Measurements from ENCODE around the gene TMC7.
A peak's percentile ranks its signal among the peaks of the same experiment; 100 is the strongest.

GRCh38 chr16:18969050-18969854 lies 14.5 kb upstream of the TMC7 start:
- no peak for TF ChIP-seq EZH2 (IDR thresholded peaks at IDR 0.05; ENCODE audit: low read length, missing control alignments)
- TF ChIP-seq, protein P1, sequence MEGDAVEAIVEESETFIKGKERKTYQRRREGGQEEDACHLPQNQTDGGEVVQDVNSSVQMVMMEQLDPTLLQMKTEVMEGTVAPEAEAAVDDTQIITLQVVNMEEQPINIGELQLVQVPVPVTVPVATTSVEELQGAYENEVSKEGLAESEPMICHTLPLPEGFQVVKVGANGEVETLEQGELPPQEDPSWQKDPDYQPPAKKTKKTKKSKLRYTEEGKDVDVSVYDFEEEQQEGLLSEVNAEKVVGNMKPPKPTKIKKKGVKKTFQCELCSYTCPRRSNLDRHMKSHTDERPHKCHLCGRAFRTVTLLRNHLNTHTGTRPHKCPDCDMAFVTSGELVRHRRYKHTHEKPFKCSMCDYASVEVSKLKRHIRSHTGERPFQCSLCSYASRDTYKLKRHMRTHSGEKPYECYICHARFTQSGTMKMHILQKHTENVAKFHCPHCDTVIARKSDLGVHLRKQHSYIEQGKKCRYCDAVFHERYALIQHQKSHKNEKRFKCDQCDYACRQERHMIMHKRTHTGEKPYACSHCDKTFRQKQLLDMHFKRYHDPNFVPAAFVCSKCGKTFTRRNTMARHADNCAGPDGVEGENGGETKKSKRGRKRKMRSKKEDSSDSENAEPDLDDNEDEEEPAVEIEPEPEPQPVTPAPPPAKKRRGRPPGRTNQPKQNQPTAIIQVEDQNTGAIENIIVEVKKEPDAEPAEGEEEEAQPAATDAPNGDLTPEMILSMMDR (conservative IDR thresholded peaks at IDR 0.05 in 1 of 2, IDR thresholded peaks at IDR 0.05 in 1 of 2; ENCODE audit: low read depth in 1 of 2, low read length in 2 of 2) = peak; percentile 88 to 92
